GM19438 (cell line): ENCODE results near the gene CCND2.

ENCODE experiments used
- ATAC-seq: cut with Tn5 transposase; IDR thresholded peaks from one replicate; pipeline ENCODE4 v1.9.1; 2021; ENCODE audit warnings: low read depth; ENCODE audit not compliant: unreplicated experiment

The CCND2 gene

GRCh38 chr12:4256043-4256826 is 17.3 kb upstream of the CCND2 start:
- no peak for ATAC-seq

DNA sequence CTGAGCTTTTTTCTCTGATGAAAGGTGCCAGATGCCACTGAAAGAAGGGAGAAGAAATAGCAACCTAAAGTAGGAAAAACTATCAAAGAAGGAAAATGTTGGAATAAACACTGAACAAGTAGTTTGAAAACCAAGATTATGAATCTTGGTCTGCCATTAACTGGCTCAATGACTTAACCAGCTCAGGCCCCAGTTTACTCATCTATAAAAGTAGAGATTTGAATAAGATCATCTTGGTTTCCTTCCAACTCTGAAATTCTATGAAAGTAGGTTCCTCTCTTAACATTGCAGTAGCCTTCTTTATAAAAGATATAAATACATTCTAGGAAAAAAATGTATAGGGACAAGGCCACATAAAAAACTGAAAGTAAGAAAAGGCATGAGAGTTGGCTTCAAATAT is 16.1 kb upstream of the CCND2 start:
- no peak for ATAC-seq

GRCh38 chr12:4259099-4259498 is 14.5 kb upstream of the CCND2 start:
- ATAC-seq, result no peak

GRCh38 chr12:4261655-4262054 is 11.9 kb upstream of the CCND2 start:
- ATAC-seq, result no peak

DNA sequence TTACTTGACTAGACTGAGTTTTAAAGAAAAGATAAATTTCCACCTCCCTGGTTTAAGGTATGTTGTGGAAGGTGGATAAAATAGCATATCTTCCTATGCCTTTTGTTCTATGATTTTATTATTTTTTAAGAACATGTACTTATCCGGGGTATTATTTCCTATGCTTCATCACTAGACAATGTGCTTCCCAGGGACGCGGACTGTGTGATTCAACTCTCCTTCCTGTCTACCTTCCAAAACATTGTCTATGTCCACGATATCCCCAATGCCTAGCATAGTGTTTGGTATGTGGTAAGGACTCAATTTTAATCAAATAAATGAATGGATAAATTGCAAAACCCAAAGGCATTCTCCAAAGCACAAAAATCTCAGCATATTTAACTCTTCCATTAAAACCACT is 8.3 kb upstream of the CCND2 start:
- ATAC-seq, result no peak

DNA sequence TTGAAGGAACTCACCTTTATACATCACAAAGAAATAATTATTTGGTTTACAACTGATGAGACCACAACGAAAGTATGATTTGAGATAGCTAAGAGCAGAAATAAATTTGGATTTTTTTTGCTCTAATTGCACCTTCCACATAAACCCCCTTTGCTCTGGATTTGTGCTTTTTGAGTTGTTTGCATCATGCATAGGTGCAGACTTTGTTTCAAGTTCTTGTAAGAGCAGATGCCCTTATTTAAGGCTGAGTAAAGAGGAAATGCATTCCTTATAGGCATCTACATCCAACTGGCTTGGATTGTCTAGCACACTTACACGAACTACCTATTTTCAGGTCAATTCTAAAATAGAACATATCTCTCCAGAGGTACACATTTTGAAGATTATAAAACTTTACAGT is 6.6 kb upstream of the CCND2 start:
- ATAC-seq, result no peak

- ATAC-seq, result no peak
Measured at GRCh38 chr12:4267704-4268328, 5.7 kb upstream of the CCND2 start.

DNA sequence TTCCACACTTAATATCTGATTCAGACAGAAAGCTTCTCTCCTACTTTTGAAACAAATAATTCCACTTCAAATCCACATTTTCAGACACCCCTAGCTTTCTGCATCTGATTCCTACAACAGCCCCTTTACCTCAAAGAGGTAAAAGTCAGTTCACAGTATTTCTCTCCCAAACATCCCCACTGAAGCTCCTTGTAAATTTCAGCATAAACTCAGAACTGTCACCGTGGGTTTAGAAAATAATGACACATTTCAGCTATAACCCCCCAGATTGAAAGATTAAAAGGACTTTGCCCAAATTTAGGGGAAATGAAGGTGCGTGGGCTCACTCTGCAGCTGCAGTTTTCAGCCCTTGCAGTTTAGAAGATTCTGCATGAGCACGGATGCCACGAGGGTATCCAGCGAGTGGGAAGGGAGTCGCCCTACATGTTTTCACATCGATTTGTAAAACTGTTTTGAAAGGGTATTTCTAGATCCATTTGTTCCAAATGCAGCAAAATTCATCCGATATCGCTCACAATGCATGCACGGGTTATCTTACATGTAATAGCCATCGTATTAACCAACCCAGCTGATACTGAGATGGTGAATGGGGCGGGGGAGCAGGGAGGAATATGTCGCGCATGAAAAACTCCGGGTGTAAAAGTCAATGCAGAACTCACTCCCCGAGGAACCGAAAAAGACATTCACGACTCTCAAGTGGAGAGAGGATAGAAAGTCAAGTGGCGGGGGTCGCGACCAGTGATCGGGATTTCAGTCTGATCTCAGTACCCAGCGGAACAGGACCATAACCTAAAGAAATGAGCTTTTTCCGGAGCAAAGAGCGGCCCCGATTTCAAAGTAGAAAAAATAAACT is 5.0 kb upstream of the CCND2 start:
- no peak for ATAC-seq

DNA sequence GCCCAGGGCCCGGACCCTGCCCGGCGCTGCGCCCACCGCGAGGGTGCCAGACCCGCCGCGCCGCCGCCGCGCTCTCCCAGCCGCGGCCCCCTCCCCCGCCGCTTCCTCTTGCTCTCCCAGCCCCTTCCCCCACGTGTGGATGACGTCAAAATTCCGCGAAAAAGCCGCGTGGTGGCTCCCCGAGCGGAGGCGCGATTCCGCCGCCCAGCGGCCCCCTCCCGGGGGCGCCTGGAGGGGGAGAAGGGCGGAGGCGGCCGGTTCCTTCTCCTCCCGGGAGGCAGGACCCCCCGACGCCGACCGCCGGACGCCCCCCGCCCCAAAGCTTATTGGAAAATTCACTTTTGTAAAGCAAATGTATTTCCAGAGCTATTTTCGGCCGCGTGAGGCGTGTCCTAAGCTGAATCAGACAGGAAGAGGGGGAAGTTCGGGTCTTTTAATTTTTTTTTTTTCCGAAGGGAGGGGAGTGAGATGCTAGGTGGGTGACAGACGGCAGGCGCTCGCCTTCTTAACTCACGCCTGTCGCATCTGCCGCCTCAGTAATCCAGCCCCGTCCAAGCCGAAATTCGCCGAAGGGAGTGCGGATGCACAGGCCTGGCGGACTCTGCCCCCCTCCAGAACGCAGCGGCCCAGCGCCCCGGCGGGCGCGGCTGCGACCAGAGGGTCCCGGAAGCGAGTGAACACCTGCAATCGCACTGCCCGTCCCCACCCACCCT is 4.1 kb upstream of the CCND2 start:
- no peak for ATAC-seq

- no peak for ATAC-seq
Measured at GRCh38 chr12:4270016-4270830, 3.3 kb upstream of the CCND2 start.

GRCh38 chr12:4270831-4271716 is 2.5 kb upstream of the CCND2 start:
- no peak for ATAC-seq

- ATAC-seq, result peak; percentile 41
Measured at GRCh38 chr12:4271717-4272423, 1.7 kb upstream of the CCND2 start.

DNA sequence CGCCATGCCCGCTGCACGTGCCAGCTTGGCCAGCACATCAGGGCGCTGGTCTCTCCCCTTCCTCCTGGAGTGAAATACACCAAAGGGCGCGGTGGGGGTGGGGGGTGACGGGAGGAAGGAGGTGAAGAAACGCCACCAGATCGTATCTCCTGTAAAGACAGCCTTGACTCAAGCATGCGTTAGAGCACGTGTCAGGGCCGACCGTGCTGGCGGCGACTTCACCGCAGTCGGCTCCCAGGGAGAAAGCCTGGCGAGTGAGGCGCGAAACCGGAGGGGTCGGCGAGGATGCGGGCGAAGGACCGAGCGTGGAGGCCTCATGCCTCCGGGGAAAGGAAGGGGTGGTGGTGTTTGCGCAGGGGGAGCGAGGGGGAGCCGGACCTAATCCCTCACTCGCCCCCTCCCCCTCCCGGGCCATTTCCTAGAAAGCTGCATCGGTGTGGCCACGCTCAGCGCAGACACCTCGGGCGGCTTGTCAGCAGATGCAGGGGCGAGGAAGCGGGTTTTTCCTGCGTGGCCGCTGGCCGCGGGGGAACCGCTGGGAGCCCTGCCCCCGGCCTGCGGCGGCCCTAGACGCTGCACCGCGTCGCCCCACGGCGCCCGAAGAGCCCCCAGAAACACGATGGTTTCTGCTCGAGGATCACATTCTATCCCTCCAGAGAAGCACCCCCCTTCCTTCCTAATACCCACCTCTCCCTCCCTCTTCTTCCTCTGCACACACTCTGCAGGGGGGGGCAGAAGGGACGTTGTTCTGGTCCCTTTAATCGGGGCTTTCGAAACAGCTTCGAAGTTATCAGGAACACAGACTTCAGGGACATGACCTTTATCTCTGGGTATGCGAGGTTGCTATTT is 914 bp upstream of the CCND2 start:
- peak; percentile 4 for ATAC-seq

GRCh38 chr12:4273273-4273651 is 300 bp upstream of the CCND2 start:
- no peak for ATAC-seq

DNA sequence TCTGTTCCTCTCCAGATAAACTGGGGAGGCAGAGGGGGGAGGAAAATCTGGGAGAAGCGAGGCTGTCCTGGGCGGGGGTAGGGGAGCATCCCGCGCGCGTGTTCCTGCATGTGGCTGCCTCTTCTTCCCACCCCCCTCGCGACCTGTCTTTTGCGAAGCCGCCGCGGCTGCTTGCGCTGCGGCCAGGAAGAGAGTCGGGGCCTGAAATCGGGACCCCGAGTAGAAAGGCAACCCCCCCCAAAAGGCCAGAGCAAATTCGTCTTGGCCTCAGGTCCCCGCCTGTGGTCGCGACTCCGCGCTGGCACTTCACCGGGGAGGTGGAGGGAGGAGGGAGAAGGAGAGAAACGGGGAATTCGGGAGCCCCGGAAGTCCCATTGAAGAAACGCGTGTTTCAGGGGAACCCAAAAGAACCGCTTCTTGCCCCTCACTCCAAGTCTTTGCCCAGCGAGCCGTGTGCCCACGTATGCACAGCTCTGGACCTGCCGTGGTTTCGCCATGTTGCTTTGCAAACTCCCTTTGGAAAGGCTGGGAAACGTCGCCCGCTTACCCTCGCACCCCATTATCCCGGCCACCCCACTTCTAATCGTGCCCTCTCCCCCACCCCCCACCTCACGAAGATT is 944 bp downstream of the CCND2 start:
- ATAC-seq, result no peak

DNA sequence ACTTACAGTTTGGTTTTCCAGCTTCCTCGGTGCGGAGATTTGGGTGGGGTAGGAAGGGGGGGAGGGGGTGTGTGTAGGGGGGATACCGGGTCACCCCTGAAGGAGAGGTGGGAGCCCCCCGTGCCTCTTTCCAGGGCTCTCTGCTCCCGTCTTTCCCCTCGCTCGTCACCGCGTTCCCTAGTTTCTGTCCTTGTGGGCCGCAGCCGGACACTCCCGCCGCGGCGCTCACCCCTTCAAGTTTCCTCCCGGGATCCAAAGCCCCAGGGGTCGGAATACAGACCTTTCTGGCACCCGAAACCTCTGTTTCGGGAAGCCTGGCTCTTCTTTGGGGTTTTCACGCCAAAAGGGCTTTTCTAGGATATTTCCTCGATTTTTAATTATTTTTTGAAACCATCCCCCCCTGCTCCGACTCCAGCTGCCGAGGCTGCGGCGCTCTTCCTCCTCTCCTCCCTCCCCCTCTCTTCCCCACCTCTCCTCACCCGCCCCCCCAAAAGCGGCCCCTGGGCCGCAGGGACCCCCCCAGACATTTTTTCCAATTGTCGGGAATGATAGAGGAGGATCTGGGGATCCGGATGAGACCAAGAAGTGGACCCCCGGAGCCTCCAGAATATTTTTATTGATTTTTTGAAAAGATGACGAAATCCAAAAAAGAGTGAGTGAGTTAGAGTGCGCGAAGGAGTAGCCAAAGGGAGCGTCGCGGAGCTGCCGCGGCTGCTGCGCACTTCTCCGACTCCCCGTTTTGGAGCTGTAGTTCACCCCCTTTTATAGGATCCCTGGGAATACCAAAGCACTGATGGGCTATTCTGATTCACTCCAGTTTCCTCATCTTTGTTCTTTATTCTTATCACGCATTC is 1.7 kb downstream of the CCND2 start:
- no peak for ATAC-seq
